Measurements from ENCODE around the gene ADCY2.

ADCY2 gene

GRCh38 chr5:7754997-7755596 is 359.2 kb downstream of the ADCY2 start:
- DNase-seq: no peak

- DNase-seq: no peak
Measured at GRCh38 chr5:7755958-7756357, 360.0 kb downstream of the ADCY2 start.

DNA sequence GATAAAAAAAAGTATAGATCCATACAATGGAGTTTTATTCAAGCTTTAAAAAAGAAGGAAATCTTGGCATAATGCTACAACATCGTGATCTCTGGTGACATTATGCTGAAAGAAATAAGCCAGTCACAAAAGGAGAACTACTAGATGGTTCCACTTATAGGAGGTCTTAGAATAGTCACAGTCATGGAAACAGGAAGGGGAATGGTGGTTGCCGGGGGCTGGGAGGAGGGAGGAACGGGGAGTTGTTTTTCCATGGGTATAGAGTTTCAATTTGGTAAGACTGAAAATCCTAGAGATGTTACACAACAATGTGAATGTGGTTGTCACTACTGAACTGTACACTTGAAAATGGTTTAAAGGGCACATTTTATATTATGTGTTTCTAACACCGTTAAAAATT is 360.5 kb downstream of the ADCY2 start:
- no peak for DNase-seq

GRCh38 chr5:7759257-7759871 is 363.4 kb downstream of the ADCY2 start:
- DNase-seq: no peak

- DNase-seq: no peak
Measured at GRCh38 chr5:7759951-7760580, 364.1 kb downstream of the ADCY2 start.

DNA sequence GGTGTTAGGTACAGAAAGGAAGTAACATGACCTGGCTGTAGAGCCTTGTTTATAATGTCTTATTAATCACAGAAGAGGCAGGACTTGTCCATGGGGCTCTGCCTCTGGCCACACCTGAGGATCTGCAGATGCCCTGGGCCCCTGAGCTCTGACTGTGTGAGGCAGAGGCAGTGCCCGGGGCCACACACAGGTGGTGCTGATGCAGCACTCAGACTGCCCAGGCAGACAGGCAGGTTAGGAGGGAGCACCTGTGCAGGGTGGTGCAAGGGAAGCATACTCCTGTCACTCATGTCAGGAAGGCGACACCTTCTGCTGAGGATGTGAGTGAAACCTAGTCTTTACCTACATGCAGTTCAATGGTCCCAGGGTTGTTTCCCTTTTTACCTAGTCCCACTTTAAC is 366.3 kb downstream of the ADCY2 start:
- no peak for DNase-seq

- DNase-seq: no peak
Measured at GRCh38 chr5:7763621-7764072, 367.7 kb downstream of the ADCY2 start.

- DNase-seq: no peak
Measured at GRCh38 chr5:7764452-7764851, 368.5 kb downstream of the ADCY2 start.

GRCh38 chr5:7770436-7770835 is 374.5 kb downstream of the ADCY2 start:
- DNase-seq: no peak

GRCh38 chr5:7772141-7772540 is 376.2 kb downstream of the ADCY2 start:
- DNase-seq: no peak

DNA sequence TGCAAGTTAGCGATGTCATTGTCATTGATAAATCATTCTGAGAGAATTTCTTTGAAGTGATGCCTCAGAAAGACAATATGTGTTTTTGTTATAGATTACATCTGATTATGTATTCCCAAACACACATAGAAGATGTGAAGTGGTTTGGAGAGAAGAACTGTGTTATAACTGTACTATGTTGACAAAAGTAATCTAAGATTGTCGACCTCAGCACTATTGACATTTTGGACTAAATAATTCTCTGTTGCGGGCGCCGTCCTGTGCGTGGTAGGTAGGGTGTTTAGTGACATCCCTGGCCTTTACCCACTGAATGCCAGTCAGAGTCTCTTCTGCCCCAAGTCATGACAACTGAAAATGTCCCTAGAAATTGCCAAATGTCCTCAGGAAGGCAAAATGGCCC is 377.2 kb downstream of the ADCY2 start:
- DNase-seq: no peak

DNA sequence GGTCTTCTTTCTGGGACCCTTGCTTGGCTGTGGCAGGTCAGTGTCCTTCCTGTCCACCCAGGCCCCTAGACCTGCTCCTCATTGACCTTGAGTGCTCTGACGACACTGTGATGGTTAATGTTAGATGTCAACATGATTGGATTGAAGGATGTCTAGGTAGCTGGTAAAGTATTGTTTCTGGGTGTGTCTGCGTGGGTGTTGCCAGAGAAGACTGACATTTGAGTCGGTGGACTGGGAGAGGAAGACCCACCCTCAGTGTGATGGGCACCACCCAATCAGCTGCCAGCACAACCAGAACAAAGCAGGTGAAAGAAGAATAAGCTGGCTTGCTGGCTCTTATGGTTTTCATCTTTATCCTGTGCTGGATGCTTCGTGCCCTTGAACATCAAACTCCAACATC is 380.5 kb downstream of the ADCY2 start:
- no peak for DNase-seq

DNA sequence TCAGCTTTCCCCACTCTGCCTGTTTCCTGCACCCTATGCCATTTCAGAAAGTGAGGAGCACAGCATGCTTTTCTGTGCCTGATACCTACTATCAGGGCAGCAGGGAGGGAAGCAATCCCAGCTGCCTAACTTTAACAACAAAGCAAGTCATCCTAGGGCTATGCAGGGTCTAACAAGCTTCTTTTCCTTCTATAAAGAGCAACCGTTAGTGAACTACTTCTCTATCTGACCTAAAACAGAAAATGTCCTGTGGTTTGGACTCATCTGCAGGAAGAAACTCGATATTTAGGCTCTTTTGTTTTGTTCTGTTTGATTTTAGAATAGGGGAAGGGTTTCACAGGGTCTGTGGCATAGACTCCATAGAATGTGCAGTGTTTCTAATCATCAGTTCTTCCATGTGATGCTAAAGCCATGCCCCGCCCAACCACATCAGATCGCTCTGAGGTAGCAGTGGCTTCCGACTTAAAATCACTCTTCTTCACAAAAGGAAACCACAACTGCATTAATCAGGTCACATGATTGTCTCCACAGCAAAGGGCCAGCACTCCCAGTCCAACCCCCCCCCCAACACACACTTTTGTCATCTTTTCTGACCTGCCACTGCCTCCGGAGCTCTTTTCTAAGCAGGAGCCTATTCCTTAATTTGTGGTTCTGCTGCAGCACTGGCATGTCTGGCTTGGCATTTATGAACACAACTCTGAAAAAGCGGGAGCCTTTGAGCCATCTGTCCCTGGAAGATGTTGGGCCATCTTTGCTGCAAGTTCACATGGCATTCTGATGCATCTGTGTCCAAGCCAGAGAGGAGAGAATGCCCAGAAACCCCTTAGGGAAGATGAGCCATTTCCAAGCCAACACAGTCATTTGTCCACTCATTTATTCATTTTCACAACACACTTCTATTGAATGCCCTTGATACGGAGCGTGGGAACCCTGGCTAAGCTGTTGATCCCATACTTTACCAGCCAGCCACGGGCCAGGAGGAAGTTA is 383.4 kb downstream of the ADCY2 start:
- DNase-seq: no peak

- DNase-seq: no peak
Measured at GRCh38 chr5:7781899-7782298, 386.0 kb downstream of the ADCY2 start.

DNA sequence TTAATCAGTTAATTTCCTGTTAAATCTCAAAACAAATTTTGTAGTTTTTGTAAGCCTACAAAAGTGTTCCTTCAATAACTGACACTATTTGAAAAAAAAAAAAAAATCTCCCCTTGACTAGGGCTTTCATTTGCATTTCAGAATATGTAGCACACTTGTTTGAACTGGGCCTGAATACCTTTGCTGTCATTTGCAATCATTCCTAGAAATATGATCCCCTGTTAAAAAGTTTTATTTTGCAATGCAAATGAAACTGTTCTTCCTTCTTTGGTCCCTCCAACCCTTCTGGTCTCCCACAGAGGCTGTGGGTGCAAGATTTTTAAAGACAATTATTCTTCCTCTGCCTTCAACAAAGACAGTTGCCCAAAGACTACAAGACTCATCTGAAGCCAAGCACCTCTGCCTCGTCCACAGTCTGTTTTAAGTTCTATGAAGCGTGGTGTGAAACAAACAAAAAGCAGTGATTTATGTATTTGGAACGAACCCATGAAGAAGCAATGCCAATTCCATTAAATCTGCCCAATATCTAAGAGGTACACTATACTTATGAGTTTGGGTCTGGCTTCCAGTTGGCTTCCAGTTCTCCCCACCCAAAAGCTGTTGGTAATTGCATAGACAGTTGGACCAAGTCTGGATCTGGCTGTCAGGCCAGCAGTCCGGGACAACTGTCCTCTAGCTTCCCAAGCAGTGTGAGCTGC is 388.9 kb downstream of the ADCY2 start:
- DNase-seq: no peak

DNA sequence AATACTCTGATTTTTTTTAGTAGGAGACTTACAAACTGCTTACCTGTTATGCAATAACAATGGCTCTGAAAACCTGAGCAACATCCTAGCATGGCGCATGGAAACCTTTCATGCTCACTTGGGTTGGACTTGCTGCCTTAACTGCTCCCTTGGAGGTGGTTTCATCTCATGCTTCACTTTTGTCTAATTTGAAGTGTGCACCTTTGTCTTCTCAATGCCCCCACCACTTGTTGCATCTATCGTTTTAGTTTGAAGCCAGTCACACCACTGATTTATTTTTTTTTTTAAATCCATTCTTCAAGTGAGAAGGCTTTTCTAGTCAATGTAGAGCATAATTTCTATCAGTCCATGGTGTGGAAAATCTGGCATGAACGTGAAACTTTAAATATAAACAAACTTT is 391.8 kb downstream of the ADCY2 start:
- no peak for DNase-seq

- DNase-seq: no peak
Measured at GRCh38 chr5:7789567-7789966, 393.6 kb downstream of the ADCY2 start.

- no peak for DNase-seq
Measured at GRCh38 chr5:7793895-7794294, 398.0 kb downstream of the ADCY2 start.

DNA sequence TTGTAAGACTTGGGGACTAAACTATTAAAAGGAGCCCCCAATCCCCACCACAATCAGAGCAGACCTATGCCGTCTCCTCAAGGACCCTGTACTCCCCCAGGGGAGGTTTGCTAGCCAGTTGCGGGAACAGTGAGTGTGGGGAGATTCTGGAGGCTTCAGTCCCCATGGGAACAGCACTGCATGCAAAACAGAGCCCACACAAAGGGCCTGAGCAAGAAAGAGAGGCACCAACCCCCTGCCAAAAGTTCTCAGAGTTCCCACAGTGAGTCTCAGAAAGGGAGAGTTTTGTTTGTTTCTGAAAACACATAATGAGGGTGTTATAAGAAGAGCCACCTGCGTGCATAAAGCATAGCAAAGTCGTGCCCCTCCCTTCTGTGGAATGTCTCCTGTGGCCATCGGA is 398.4 kb downstream of the ADCY2 start:
- no peak for DNase-seq

GRCh38 chr5:7794823-7795222 is 398.9 kb downstream of the ADCY2 start:
- DNase-seq: no peak

DNA sequence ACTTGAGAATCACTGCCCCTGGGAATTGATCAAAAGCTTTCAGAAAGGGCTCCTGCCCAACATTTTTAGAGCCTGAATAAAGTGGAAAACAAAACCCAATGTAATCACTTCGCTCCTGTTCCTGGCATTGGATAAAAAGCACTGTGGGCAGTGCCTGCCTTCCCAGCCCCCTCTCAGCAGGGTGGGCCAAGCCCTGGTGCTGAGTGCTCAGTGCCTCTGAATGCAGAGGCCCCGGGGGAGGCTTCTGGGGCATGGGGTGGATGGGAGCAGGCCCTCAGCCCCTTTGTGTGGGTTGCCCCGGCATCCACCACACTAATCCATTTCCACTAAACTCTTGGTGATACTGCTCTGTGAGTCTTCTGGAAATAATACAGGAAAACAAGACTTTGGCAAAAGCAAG is 399.4 kb downstream of the ADCY2 start:
- no peak for DNase-seq

DNA sequence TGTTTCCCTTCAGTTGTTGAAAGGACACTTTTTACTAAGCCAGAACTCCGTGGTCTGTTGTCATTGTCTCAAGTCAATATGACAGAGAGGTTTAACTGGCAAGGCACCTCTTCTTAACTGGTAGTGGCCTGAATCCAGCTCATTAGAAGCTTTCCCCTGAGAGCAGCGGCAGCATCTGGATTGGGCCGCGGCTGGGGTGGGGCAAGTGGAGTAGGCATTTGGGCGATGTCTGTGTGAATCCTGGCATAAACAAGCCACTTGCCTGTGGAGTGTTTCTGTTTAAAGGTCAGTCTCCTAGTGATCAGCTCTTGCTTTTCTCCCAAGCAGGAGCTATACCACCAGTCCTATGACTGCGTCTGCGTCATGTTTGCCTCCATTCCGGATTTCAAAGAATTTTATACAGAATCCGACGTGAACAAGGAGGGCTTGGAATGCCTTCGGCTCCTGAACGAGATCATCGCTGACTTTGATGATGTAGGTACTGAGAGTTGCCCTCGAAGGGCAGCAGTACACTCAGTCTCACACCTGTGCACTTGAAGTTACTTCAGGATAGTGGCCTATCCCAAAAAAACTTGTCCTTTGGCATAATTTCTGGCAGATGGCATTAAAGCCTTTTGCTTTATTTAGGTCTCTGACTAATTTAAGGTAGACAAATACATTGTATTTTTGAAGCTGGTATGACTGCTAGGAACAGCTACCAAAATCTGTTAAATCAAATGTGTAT is 406.1 kb downstream of the ADCY2 start:
- DNase-seq: no peak

All from cerebellar nuclear complex (tissue), 1 donor.